CD4-positive, alpha-beta T cell treated with Interleukin-21 for 1 hour (primary cell): Measurements from ENCODE around the gene ZBTB25.

ENCODE experiments used
- DNase-seq: peaks from one replicate; pipeline ENCODE4 v3.0.0-alpha.2; 2020

Gene ZBTB25

GRCh38 chr14:64438181-64438841 is 65.3 kb downstream of the ZBTB25 start:
- DNase-seq = no peak

- DNase-seq = no peak
Observed at GRCh38 chr14:64434528-64434927, 69.1 kb downstream of the ZBTB25 start.

DNA sequence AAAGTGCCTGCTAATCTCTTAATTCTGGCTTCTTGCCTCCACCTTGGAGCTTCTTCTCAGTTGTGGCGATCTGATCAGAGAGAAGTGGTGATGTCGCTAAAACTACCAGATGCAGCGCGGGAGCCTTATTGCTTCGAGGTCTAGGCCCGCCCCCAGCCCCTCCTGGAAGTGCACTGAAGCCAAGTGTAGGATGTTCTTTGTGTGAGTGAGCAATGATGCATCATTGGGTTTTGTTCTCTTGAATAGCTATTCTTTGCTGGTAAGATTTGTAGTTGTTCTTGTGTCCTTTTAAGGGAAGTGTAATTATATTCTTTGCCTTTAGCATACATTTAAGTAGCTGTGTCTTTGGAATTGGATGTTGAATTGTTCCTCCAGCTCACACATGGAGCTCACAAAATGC is 79.7 kb downstream of the ZBTB25 start:
- DNase-seq = no peak

DNA sequence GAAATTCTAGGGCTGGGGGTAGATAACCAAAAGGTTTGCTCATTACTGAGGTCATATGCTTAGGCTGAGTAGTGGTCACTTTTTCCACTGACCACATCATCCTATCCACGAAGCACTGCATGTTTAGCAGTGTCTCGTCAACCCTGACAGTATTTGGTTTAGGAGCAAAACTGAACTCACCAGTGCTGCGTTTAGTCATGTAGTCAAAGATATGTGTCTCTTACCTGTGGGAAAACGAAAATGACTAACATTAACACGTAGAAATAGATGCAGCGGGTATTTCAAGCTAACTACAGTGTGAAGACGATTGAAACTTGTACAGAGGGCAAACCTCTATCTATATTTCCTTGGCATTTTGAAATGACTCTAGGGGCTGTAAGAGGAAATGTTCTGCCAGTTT is 80.9 kb downstream of the ZBTB25 start:
- DNase-seq = no peak

DNA sequence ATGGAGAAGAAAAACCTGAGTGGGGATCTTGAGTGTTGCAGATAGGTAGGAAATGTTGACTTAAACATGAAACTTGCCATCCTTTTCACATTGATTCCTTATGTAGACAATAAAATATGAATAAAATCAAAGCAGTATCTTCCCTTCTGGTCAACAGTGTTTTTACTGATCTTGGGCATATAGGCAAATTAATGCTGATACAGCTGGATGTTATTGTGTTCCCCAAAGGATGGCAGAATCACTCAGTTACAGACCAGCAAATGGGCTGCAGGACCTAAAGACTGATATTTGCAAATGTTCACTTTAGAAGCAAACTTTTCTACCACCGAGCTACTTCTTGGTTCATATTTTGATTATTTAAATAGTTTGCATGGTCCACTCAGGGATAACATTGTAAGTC is 81.6 kb downstream of the ZBTB25 start:
- DNase-seq = no peak

GRCh38 chr14:64421166-64421565 is 82.5 kb downstream of the ZBTB25 start:
- DNase-seq = no peak

GRCh38 chr14:64419003-64419402 is 84.6 kb downstream of the ZBTB25 start:
- DNase-seq = no peak

- no peak for DNase-seq
Observed at GRCh38 chr14:64417771-64418125, 85.9 kb downstream of the ZBTB25 start.

GRCh38 chr14:64417055-64417770 is 86.4 kb downstream of the ZBTB25 start:
- no peak for DNase-seq

DNA sequence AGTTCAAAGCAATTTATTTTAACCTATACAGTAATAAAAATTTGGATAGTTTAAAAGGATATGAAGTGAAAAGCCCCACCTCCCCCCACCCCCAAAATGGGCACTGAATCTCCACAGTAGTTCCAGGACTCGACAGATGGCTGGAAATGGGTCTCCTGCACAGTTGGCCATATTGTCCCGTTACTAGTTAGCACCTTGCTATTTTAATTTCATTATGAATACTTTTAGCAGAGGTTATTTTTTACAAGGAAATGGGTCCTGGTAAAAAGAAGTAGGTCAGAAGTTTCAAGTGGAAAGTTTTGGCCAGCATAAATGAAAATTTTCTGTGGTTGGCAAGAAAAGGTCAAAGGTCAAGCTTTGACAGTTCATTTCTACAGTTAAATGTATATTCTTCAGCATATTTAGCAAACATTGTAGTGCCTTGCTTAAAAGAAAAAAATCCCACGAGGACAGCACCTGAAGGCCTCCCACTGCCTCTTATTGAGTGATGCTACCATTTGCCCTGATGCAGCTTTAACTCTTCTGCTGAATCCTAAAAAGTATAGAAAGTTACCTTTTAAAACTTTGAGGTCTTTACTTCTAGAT is 87.2 kb downstream of the ZBTB25 start:
- DNase-seq = no peak

- DNase-seq = no peak
Observed at GRCh38 chr14:64412237-64412636, 91.4 kb downstream of the ZBTB25 start.

- DNase-seq = no peak
Observed at GRCh38 chr14:64411001-64411400, 92.6 kb downstream of the ZBTB25 start.

- no peak for DNase-seq
Observed at GRCh38 chr14:64410084-64410774, 93.4 kb downstream of the ZBTB25 start.

DNA sequence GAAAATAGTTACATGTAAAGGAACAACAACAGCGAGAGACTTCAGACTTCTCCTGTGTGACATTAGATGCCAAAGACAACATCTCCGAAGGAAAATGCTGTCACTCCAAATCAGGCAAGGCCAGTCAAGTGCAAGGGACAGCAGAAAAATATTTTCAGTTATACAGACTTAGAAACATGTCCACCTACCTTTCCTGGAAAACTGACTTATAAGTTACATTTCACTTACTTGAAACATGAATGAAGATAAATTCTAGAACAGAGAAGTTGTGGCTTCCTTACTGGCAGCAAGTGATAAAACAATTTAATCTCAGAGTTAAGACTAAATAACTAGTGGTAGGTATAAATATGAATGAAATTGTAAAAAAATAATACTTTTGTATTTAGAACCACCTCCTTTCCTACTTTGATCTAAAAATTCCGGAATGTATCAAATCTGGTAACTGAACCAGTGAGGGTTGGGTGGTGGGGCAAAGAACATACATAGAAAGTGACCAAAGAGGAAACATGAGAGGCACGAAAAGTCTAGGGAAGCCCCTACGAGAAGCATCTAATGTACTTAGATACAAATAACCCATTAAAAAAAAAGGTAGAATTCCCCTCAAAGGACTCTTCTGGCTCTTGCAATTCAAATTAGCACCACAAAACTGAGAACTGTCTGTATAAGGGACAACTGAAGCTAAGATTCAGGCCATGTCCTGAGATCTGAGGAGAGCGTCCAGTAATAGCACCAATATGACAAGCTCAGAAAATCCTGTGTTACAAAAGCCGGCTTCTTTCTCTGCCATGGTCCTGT is 94.3 kb downstream of the ZBTB25 start:
- no peak for DNase-seq

GRCh38 chr14:64407329-64407728 is 96.3 kb downstream of the ZBTB25 start:
- no peak for DNase-seq

DNA sequence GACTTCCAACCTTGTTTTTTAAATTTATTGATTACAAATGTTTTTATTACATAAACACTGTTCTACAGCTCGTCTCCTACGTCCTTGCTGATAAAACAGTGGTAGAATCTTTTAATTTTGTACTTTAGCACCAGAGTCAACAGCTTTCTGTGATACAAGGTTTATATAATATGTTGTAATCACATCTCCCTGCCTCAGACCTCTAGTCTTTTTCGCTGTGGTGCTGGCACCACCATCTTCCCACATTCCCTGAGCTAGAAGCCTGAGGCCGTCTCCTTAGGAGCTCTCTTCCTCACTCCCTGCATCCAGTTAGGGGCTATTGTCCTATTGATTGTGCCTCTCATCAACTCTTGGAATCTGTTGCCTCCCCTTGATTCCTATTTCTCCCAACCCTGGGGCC is 98.3 kb downstream of the ZBTB25 start:
- DNase-seq = no peak

DNA sequence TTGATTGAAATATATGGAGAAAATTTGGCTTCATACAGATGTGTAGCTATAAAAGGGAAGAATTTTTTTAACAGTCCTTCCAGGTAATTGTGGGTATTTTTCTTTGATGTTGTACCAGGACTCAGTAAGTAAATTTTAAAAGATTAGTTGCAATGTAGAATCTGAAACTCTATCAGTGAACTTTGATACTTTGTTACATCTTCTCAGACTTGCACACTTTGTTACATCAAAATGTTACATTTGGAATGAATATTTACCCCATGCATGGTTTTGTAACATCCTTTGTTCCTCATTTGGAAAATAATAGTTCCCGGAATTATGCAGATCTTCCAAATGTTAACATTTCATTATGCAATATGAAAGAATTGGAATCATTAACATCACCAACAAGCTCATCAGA is 101.7 kb downstream of the ZBTB25 start:
- DNase-seq = no peak

DNA sequence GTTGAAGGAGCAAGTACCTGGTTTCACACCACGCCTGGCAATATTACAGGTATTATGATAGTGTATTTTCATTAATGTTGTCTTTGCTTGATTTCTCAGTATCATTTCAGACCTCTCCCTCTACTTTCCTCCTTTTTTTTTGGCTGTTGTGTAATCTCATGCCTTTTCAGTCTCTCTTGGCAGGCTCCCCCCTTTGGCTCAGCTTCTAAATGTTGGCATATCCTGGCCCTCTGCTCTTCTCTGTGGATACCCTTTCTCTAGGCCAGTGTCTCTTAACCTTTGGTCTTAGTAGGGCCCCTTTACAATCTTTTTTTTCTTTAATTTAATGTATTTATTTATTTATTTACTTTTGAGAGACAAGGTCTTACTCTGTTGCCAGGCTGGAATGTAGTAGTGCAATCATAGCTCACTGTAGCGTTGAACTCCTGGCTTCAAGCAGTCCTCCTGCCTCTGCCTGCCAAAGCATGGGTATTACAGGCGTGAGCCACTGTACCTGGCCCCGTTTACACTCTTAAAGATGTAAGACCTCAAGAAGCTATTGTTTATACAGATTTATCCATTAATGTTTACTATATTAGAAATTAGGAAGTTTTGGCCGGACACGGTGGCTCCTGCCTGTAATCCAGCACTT is 102.7 kb downstream of the ZBTB25 start:
- DNase-seq = no peak
